Measurements from ENCODE around the gene NEK6. TPM values are rescaled to one million over a fixed set of nuclear protein-coding genes. Genes with fewer than 3 reads are reported as not detected.

The NEK6 gene
- total and polyA plus RNA-seq, 2 experiments from 2014 or later, result 33.5 to 44.7 TPM

GRCh38 chr9:124302921-124303320 lies 45.2 kb downstream of the NEK6 start:
- Histone ChIP-seq H3K4me1 (ENCODE audit: insufficient read depth) (no peaks in the 10 kb centered on the region), H3K4me3 (no peak overlapping the region), H2AFZ (no peak overlapping the region), H4K20me1 (ENCODE audit: insufficient read depth, poor library complexity, severe bottlenecking) (peaks cover 6% of the 10 kb centered on the region), H3K27me3 (no peaks in the 10 kb centered on the region), H3K4me2 (no peak overlapping the region), H3K36me3 (replicated peaks; ENCODE audit: insufficient read depth, low read depth) (no peaks in the 10 kb centered on the region), H3K79me2 (peaks cover 14% of the 10 kb centered on the region), H3K9me3 (ENCODE audit: low read depth) (no peaks in the 10 kb centered on the region), H3K27ac (no peak overlapping the region), H3K9me2 (replicated peaks; ENCODE audit: insufficient read depth) (no peaks in the 10 kb centered on the region)
- DNase-seq (ENCODE audit: low spot score), result no peak
- TF ChIP-seq EZH2phosphoT487 (IDR thresholded peaks at IDR 0.05; ENCODE audit: low read depth, severe bottlenecking, unreplicated experiment) (no peak), CTCF (IDR thresholded peaks at IDR 0.05; ENCODE audit: poor library complexity) (no peak), EZH2 (IDR thresholded peaks at IDR 0.05; ENCODE audit: borderline replicate concordance) (no peak)
- WGBS (ENCODE audit: low lambda C conversion rate, missing lambda C conversion rate), result 75% methylated on average over 4 of the region's 4 CpGs

GRCh38 chr9:124303762-124304161 lies 46.0 kb downstream of the NEK6 start:
- Histone ChIP-seq H3K9me3 (ENCODE audit: low read depth) (no peaks in the 10 kb centered on the region), H3K79me2 (peaks cover 6% of the 10 kb centered on the region), H2AFZ (no peak overlapping the region), H3K9me2 (replicated peaks; ENCODE audit: insufficient read depth) (no peaks in the 10 kb centered on the region), H3K4me3 (no peak overlapping the region), H3K36me3 (replicated peaks; ENCODE audit: insufficient read depth, low read depth) (no peaks in the 10 kb centered on the region), H4K20me1 (ENCODE audit: insufficient read depth, poor library complexity, severe bottlenecking) (peaks cover 1% of the 10 kb centered on the region), H3K4me1 (ENCODE audit: insufficient read depth) (no peaks in the 10 kb centered on the region), H3K27me3 (no peaks in the 10 kb centered on the region), H3K27ac (no peak overlapping the region), H3K4me2 (no peak overlapping the region)
- DNase-seq (ENCODE audit: low spot score), result no peak
- no peak for TF ChIP-seq CTCF (IDR thresholded peaks at IDR 0.05; ENCODE audit: poor library complexity)
- TF ChIP-seq EZH2 (IDR thresholded peaks at IDR 0.05; ENCODE audit: borderline replicate concordance), result no peak
- no peak for TF ChIP-seq EZH2phosphoT487 (IDR thresholded peaks at IDR 0.05; ENCODE audit: low read depth, severe bottlenecking, unreplicated experiment)
- 92% methylated on average over 14 of the region's 14 CpGs for WGBS (ENCODE audit: low lambda C conversion rate, missing lambda C conversion rate)

- Histone ChIP-seq H3K9me3 (ENCODE audit: low read depth) (no peaks in the 10 kb centered on the region), H3K79me2 (peaks cover under 1% of the 10 kb centered on the region), H3K36me3 (replicated peaks; ENCODE audit: insufficient read depth, low read depth) (no peaks in the 10 kb centered on the region), H3K4me3 (no peak overlapping the region), H3K4me2 (no peak overlapping the region), H4K20me1 (ENCODE audit: insufficient read depth, poor library complexity, severe bottlenecking) (no peaks in the 10 kb centered on the region), H3K27me3 (no peaks in the 10 kb centered on the region), H2AFZ (no peak overlapping the region), H3K4me1 (ENCODE audit: insufficient read depth) (no peaks in the 10 kb centered on the region), H3K9me2 (replicated peaks; ENCODE audit: insufficient read depth) (no peaks in the 10 kb centered on the region), H3K27ac (no peak overlapping the region)
- no peak for DNase-seq (ENCODE audit: low spot score)
- WGBS (ENCODE audit: low lambda C conversion rate, missing lambda C conversion rate), result 94% methylated on average over 8 of the region's 8 CpGs
- no peak for TF ChIP-seq EZH2 (IDR thresholded peaks at IDR 0.05; ENCODE audit: borderline replicate concordance)
- no peak for TF ChIP-seq CTCF (IDR thresholded peaks at IDR 0.05; ENCODE audit: poor library complexity)
- no peak for TF ChIP-seq EZH2phosphoT487 (IDR thresholded peaks at IDR 0.05; ENCODE audit: low read depth, severe bottlenecking, unreplicated experiment)
These were observed 46.5 kb downstream of the NEK6 start for GRCh38 chr9:124304285-124304684.

Measured in hepatocyte (in vitro differentiated cells).